H4 (cell line): Measurements from ENCODE around the gene LCLAT1. TPM values are rescaled to one million over a fixed set of nuclear protein-coding genes. Genes with fewer than 3 reads are reported as not detected.
A peak's percentile ranks its signal among the peaks of the same experiment; 100 is the strongest.
"Not testable (repeated sequence)": the region's sequence is repeated elsewhere in the genome, so short reads cannot be mapped to it uniquely, and the experiment has no call there.

Experiments used
- DNase-seq: peaks from one replicate; pipeline ENCODE4 v3.0.0-alpha.2; 2015; ENCODE audit warnings: low spot score
- total RNA-seq: library from RNA; depleted of rRNA; stranded (reverse); fragments of >200 nt; shearing (Covaris generic); gene quantifications from 2 replicates; pipeline ENCODE4 v1.2.3, GENCODE V29; 2014

The LCLAT1 gene
- total RNA-seq, 1 experiment from 2014 or later = 16.5 TPM

GRCh38 chr2:30487603-30488002 is 40.6 kb downstream of the LCLAT1 start:
- DNase-seq = no peak

GRCh38 chr2:30488012-30488659 is 41.1 kb downstream of the LCLAT1 start:
- DNase-seq = no peak

- no peak for DNase-seq
Observed at GRCh38 chr2:30491225-30491624, 44.2 kb downstream of the LCLAT1 start.

GRCh38 chr2:30492185-30492584 is 45.1 kb downstream of the LCLAT1 start:
- no peak for DNase-seq

GRCh38 chr2:30492619-30493018 is 45.6 kb downstream of the LCLAT1 start:
- DNase-seq = no peak

- no peak for DNase-seq
Observed at GRCh38 chr2:30493440-30493839, 46.4 kb downstream of the LCLAT1 start.

GRCh38 chr2:30495896-30496295 is 48.9 kb downstream of the LCLAT1 start:
- DNase-seq = not testable (repeated sequence)

- DNase-seq = no peak
Observed at GRCh38 chr2:30499681-30500080, 52.6 kb downstream of the LCLAT1 start.

- DNase-seq = no peak
Observed at GRCh38 chr2:30500699-30501098, 53.7 kb downstream of the LCLAT1 start.

- no peak for DNase-seq
Observed at GRCh38 chr2:30502310-30502709, 55.3 kb downstream of the LCLAT1 start.

- DNase-seq = no peak
Observed at GRCh38 chr2:30503007-30503694, 56.1 kb downstream of the LCLAT1 start.

GRCh38 chr2:30503695-30504052 is 56.6 kb downstream of the LCLAT1 start:
- no peak for DNase-seq

GRCh38 chr2:30504731-30505130 is 57.7 kb downstream of the LCLAT1 start:
- no peak for DNase-seq

- DNase-seq = no peak
Observed at GRCh38 chr2:30505500-30506180, 58.6 kb downstream of the LCLAT1 start.

- not testable (repeated sequence) for DNase-seq
Observed at GRCh38 chr2:30507460-30507859, 60.4 kb downstream of the LCLAT1 start.

- DNase-seq = no peak
Observed at GRCh38 chr2:30509716-30510115, 62.7 kb downstream of the LCLAT1 start.

- DNase-seq = no peak
Observed at GRCh38 chr2:30510409-30510808, 63.4 kb downstream of the LCLAT1 start.

- DNase-seq = peak; percentile 14
Observed at GRCh38 chr2:30511122-30512083, 64.4 kb downstream of the LCLAT1 start.

- no peak for DNase-seq
Observed at GRCh38 chr2:30512243-30512886, 65.3 kb downstream of the LCLAT1 start.

- DNase-seq = not testable (repeated sequence)
Observed at GRCh38 chr2:30513649-30514048, 66.6 kb downstream of the LCLAT1 start.

GRCh38 chr2:30514134-30514847 is 67.2 kb downstream of the LCLAT1 start:
- DNase-seq = peak; percentile 8
